Neural cell (in vitro differentiated cells): ENCODE data around the gene ARF1.

Experiments
- CTCF ChIP-seq: fragments of 450-650 bp; IDR thresholded peaks from 2 replicates; pipeline ENCODE4 v1.5.1; 2014; ENCODE audit warnings: antibody characterized with exemption, mild to moderate bottlenecking, moderate library complexity; ENCODE audit not compliant: poor library complexity, severe bottlenecking
- EZH2 ChIP-seq: fragments of 200-600, 300-800 bp; shearing (Covaris generic), sonication (generic); IDR thresholded peaks from 2 replicates; pipeline ENCODE4 v1.6.1; 2014; ENCODE audit warnings: antibody characterized with exemption, low read length, borderline replicate concordance, mild to moderate bottlenecking; ENCODE audit not compliant: insufficient read depth, poor library complexity, severe bottlenecking
- REST ChIP-seq: IDR thresholded peaks from 2 replicates; pipeline ENCODE4 v1.6.1; 2012; ENCODE audit warnings: borderline replicate concordance

GRCh38 chr1:228087771-228088251, 5.3 kb downstream of the ARF1 start:
- TF ChIP-seq CTCF = no peak
- no peak for TF ChIP-seq EZH2
- no peak for TF ChIP-seq REST
